GM19238 (cell line): ENCODE data around the gene CNIH3.

Experiments used
- DNase-seq: peaks from one replicate; pipeline ENCODE4 v3.0.0; 2011; ENCODE audit warnings: low spot score; ENCODE audit not compliant: insufficient read length

The CNIH3 gene

GRCh38 chr1:224769452-224770335 lies 153.6 kb downstream of the CNIH3 start:
- DNase-seq = no peak

- no peak for DNase-seq
Observed at GRCh38 chr1:224770336-224770693, 154.2 kb downstream of the CNIH3 start.

GRCh38 chr1:224773646-224774045 lies 157.5 kb downstream of the CNIH3 start:
- no peak for DNase-seq

- no peak for DNase-seq
Observed at GRCh38 chr1:224774378-224774777, 158.3 kb downstream of the CNIH3 start.

GRCh38 chr1:224777180-224777579 lies 161.1 kb downstream of the CNIH3 start:
- no peak for DNase-seq

- no peak for DNase-seq
Observed at GRCh38 chr1:224779536-224779935, 163.4 kb downstream of the CNIH3 start.

- no peak for DNase-seq
Observed at GRCh38 chr1:224780736-224781135, 164.6 kb downstream of the CNIH3 start.

GRCh38 chr1:224781800-224782199 lies 165.7 kb downstream of the CNIH3 start:
- DNase-seq = no peak

- DNase-seq = no peak
Observed at GRCh38 chr1:224782281-224783000, 166.3 kb downstream of the CNIH3 start.

- no peak for DNase-seq
Observed at GRCh38 chr1:224783006-224783651, 167.0 kb downstream of the CNIH3 start.

- no peak for DNase-seq
Observed at GRCh38 chr1:224784265-224785039, 168.3 kb downstream of the CNIH3 start.

- no peak for DNase-seq
Observed at GRCh38 chr1:224785040-224785328, 168.9 kb downstream of the CNIH3 start.

- DNase-seq = no peak
Observed at GRCh38 chr1:224785622-224786021, 169.5 kb downstream of the CNIH3 start.

GRCh38 chr1:224786533-224787250 lies 170.6 kb downstream of the CNIH3 start:
- DNase-seq = no peak

- no peak for DNase-seq
Observed at GRCh38 chr1:224789311-224789710, 173.2 kb downstream of the CNIH3 start.
